HCT116 (cell line): ENCODE data around the gene ADAMTS9.

ENCODE experiments used
- EZH2 ChIP-seq: fragments of 200-600 bp; sonication (generic); IDR thresholded peaks from 2 replicates; pipeline ENCODE4 v1.6.1; 2017; ENCODE audit warnings: antibody characterized with exemption, mixed run types
- POLR2A ChIP-seq: IDR thresholded peaks from 2 replicates; pipeline ENCODE4 v1.7.0; 2011; ENCODE audit warnings: borderline replicate concordance; ENCODE audit not compliant: insufficient read depth, insufficient read length; ENCODE audit errors: extremely low read depth
- POLR2AphosphoS5 ChIP-seq: IDR thresholded peaks from 2 replicates; pipeline ENCODE4 v1.6.1; 2011; ENCODE audit warnings: mild to moderate bottlenecking, low read depth, low read length, moderate library complexity
- REST ChIP-seq: IDR thresholded peaks from 2 replicates; pipeline ENCODE4 v1.6.1; 2012; ENCODE audit warnings: low read depth
- SP1 ChIP-seq: IDR thresholded peaks from 2 replicates; pipeline ENCODE4 v1.6.1; 2012; ENCODE audit warnings: low read depth
- SRF ChIP-seq: IDR thresholded peaks from 2 replicates; pipeline ENCODE4 v1.6.1; 2012; ENCODE audit warnings: low read depth

GRCh38 chr3:64594134-64594533 lies 93.7 kb downstream of the ADAMTS9 start:
- no peak for TF ChIP-seq REST
- no peak for TF ChIP-seq SP1
- TF ChIP-seq POLR2AphosphoS5 = no peak
- no peak for TF ChIP-seq EZH2
- TF ChIP-seq SRF = no peak
- TF ChIP-seq POLR2A = no peak
